ENCODE data around the gene TGOLN2. TPM values are rescaled to one million over a fixed set of nuclear protein-coding genes. Genes with fewer than 3 reads are reported as not detected.
A peak's percentile ranks its signal among the peaks of the same experiment; 100 is the strongest.

Gene TGOLN2
- total RNA-seq, 3 donors from 2014 or later (not counting 1 experiment from before 2014, with no cell fraction given): 190 to 207 (median 194) TPM

- no peaks in the 10 kb centered on the region for H3K27me3 ChIP-seq (ENCODE audit: control insufficient read depth, insufficient read depth, low read length)
- WGBS (ENCODE audit: insufficient coverage): 93% methylated on average over 3 of the region's 3 CpGs
- DNase-seq (no peak), ATAC-seq (no peak)
- peaks cover 29% of the 10 kb centered on the region for H3K36me3 ChIP-seq (ENCODE audit: control insufficient read depth, insufficient read depth, low read length)
- H3K36me3 Mint-ChIP-seq: no peaks in the 10 kb centered on the region
- no peak overlapping the region for H3K4me3 ChIP-seq (ENCODE audit: low read length)
- H3K27me3 Mint-ChIP-seq (ENCODE audit: low read depth in 2 of 2): no peaks in the 10 kb centered on the region
- H3K27ac Mint-ChIP-seq: peak overlapping the region in 1 of 2 donors; percentile 48
- peaks cover 19% of the 10 kb centered on the region for H3K4me1 ChIP-seq (ENCODE audit: control insufficient read depth, insufficient read depth, low read length)
- H3K4me3 Mint-ChIP-seq: no peak overlapping the region
- no peaks in the 10 kb centered on the region for H3K9me3 Mint-ChIP-seq
- no peaks in the 10 kb centered on the region for H3K9me3 ChIP-seq (ENCODE audit: control insufficient read depth, insufficient read depth, low read length)
- H3K27ac ChIP-seq (ENCODE audit: low read length): no peak overlapping the region
- H3K4me1 Mint-ChIP-seq: peaks cover 46 to 48% of the 10 kb centered on the region in 2 donors
- intact Hi-C loops (cut with micrococcal nuclease): no loop called here
- TF ChIP-seq CTCF (IDR thresholded peaks at IDR 0.05): no peak
Observed at GRCh38 chr2:85357736-85358135, 29.9 kb upstream of the TGOLN2 start.

GRCh38 chr2:85356186-85356585 lies 28.4 kb upstream of the TGOLN2 start:
- Histone ChIP-seq H3K36me3 (ENCODE audit: control insufficient read depth, insufficient read depth, low read length) (peaks cover 21% of the 10 kb centered on the region), H3K4me1 (ENCODE audit: control insufficient read depth, insufficient read depth, low read length) (peaks cover 19% of the 10 kb centered on the region), H3K4me3 (ENCODE audit: low read length) (no peak overlapping the region), H3K9me3 (ENCODE audit: control insufficient read depth, insufficient read depth, low read length) (no peaks in the 10 kb centered on the region), H3K27ac (ENCODE audit: low read length) (no peak overlapping the region), H3K27me3 (ENCODE audit: control insufficient read depth, insufficient read depth, low read length) (no peaks in the 10 kb centered on the region)
- Mint-ChIP-seq H3K9me3 (no peaks in the 10 kb centered on the region), H3K36me3 (no peaks in the 10 kb centered on the region), H3K4me3 (no peak overlapping the region), H3K27me3 (ENCODE audit: low read depth in 2 of 2) (no peaks in the 10 kb centered on the region), H3K27ac (no peak overlapping the region), H3K4me1 (peaks cover 46 to 50% of the 10 kb centered on the region in 2 donors)
- no peak for TF ChIP-seq CTCF (IDR thresholded peaks at IDR 0.05)
- intact Hi-C loops (cut with micrococcal nuclease): no loop called here
- DNase-seq (no peak), ATAC-seq (no peak)
- 96% methylated on average over 2 of the region's 2 CpGs for WGBS (ENCODE audit: insufficient coverage)

- Mint-ChIP-seq H3K36me3 (peaks cover 4% of the 10 kb centered on the region), H3K27me3 (ENCODE audit: low read depth in 2 of 2) (no peaks in the 10 kb centered on the region), H3K9me3 (no peaks in the 10 kb centered on the region), H3K27ac (peak overlapping the region; percentile 96 to 100), H3K4me3 (peak overlapping the region; percentile 98), H3K4me1 (peaks cover 46 to 50% of the 10 kb centered on the region in 2 donors)
- no peak for TF ChIP-seq CTCF (IDR thresholded peaks at IDR 0.05)
- Histone ChIP-seq H3K36me3 (ENCODE audit: control insufficient read depth, insufficient read depth, low read length) (peaks cover 24% of the 10 kb centered on the region), H3K27ac (ENCODE audit: low read length) (peak overlapping the region; percentile 84), H3K4me3 (ENCODE audit: low read length) (peak overlapping the region; percentile 70), H3K4me1 (ENCODE audit: control insufficient read depth, insufficient read depth, low read length) (peaks cover 19% of the 10 kb centered on the region), H3K27me3 (ENCODE audit: control insufficient read depth, insufficient read depth, low read length) (no peaks in the 10 kb centered on the region), H3K9me3 (ENCODE audit: control insufficient read depth, insufficient read depth, low read length) (no peaks in the 10 kb centered on the region)
- ATAC-seq: no peak
- intact Hi-C loops (cut with micrococcal nuclease): no loop called here
- 96% methylated on average over 3 of the region's 3 CpGs for WGBS (ENCODE audit: insufficient coverage)
- no peak for DNase-seq
Observed at GRCh38 chr2:85355521-85355920, 27.7 kb upstream of the TGOLN2 start.

GRCh38 chr2:85355073-85355410 lies 27.3 kb upstream of the TGOLN2 start:
- intact Hi-C loops (cut with micrococcal nuclease): no loop called here
- no peak for TF ChIP-seq CTCF (IDR thresholded peaks at IDR 0.05)
- Mint-ChIP-seq H3K27me3 (ENCODE audit: low read depth in 2 of 2) (no peaks in the 10 kb centered on the region), H3K4me1 (peaks cover 46 to 50% of the 10 kb centered on the region in 2 donors), H3K4me3 (peak overlapping the region; percentile 98), H3K36me3 (peaks cover 9% of the 10 kb centered on the region), H3K27ac (peak overlapping the region; percentile 96 to 100), H3K9me3 (no peaks in the 10 kb centered on the region)
- Histone ChIP-seq H3K27me3 (ENCODE audit: control insufficient read depth, insufficient read depth, low read length) (no peaks in the 10 kb centered on the region), H3K4me3 (ENCODE audit: low read length) (peak overlapping the region; percentile 70), H3K9me3 (ENCODE audit: control insufficient read depth, insufficient read depth, low read length) (no peaks in the 10 kb centered on the region), H3K27ac (ENCODE audit: low read length) (peak overlapping the region; percentile 84), H3K4me1 (ENCODE audit: control insufficient read depth, insufficient read depth, low read length) (peaks cover 19% of the 10 kb centered on the region), H3K36me3 (ENCODE audit: control insufficient read depth, insufficient read depth, low read length) (peaks cover 29% of the 10 kb centered on the region)
- WGBS (ENCODE audit: insufficient coverage): 16% methylated on average over 8 of the region's 10 CpGs
- no peak for DNase-seq
- no peak for ATAC-seq

Data from natural killer cell (primary cell).